Measurements from ENCODE around the gene BACH2.

GRCh38 chr6:89963391-89963790 is 333.3 kb downstream of the BACH2 start:
- TF ChIP-seq POLR2AphosphoS5 (IDR thresholded peaks at IDR 0.05; ENCODE audit: low read depth, low read length) (no peak), REST (IDR thresholded peaks at IDR 0.05; ENCODE audit: insufficient read depth in 1 of 2, low read depth in 2 of 2, low read length in 2 of 2) (no peak), TAF1 (IDR thresholded peaks at IDR 0.05; ENCODE audit: borderline replicate concordance, insufficient read depth, low read length) (no peak), SIN3A (IDR thresholded peaks at IDR 0.05; ENCODE audit: borderline replicate concordance, insufficient read depth, low read length) (no peak)

Measured in PFSK-1 (cell line).